T-helper 17 cell (primary cell): ENCODE results near the gene CACNA1C. TPM values are rescaled to one million over a fixed set of nuclear protein-coding genes. Genes with fewer than 3 reads are reported as not detected.

Experiments used
- ATAC-seq: fragments of 150-1000 bp; cut with Tn5 transposase; 2 replicates; pipeline ENCODE4 v1.10.0; 2021; ENCODE audit warnings: mild to moderate bottlenecking, moderate library complexity
- DNase-seq, 3 donors: peaks; one replicate each; pipeline versions ENCODE4 v3.0.0 to v3.0.0-alpha.2; 2020 to 2021
- H3K9me3 ChIP-seq: one replicate; pipeline ENCODE4 v1.7.0; 2013; ENCODE audit warnings: low read length, mild to moderate bottlenecking; ENCODE audit not compliant: control insufficient read depth, poor library complexity, severe bottlenecking
- H3K27ac Mint-ChIP-seq: one replicate; pipeline ENCODE4 v1.8.0; 2022; ENCODE audit warnings: mild to moderate bottlenecking, moderate library complexity, mixed read lengths
- H3K27me3 Mint-ChIP-seq: one replicate; pipeline ENCODE4 v1.8.0; 2022; ENCODE audit warnings: mixed read lengths
- H3K36me3 Mint-ChIP-seq: one replicate; pipeline ENCODE4 v1.8.0; 2022; ENCODE audit warnings: low read depth, mixed read lengths
- H3K4me1 Mint-ChIP-seq: one replicate; pipeline ENCODE4 v1.8.0; 2022; ENCODE audit warnings: mild to moderate bottlenecking, mixed read lengths
- H3K4me3 Mint-ChIP-seq: one replicate; pipeline ENCODE4 v1.8.0; 2022; ENCODE audit warnings: mild to moderate bottlenecking, moderate library complexity, mixed read lengths
- total RNA-seq, 4 donors: library from RNA in 2 of 4; stranded (reverse) in 2 of 4; gene quantifications; one replicate each; pipeline ENCODE4 v1.2.3 and lab custom pipeline; 2022 to 2026

The CACNA1C gene
- total RNA-seq, 2 donors from 2014 or later: 0.02 to 0.18 TPM

DNA sequence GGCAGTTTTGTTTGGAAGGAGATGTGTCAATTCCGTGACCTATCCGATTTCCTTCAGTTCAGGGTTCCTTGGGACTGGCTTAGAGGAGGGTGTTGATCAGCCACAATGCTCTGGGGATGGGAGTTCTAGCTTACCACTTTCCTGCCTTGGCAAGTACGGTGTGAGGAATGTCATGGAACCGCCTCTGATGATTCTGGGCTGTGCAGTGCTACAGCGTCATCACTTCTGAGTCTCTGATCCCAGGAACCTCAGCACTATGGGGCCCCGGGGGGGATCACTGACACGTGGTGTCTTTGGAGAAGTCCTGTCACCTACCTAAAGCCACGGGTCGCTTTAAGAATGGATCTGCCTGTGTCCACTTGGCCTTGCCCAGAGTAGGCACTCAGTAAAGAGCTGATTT, 470.5 kb downstream of the CACNA1C start:
- no peaks in the 10 kb centered on the region for H3K9me3 ChIP-seq
- H3K4me3 Mint-ChIP-seq: no peak overlapping the region
- no peak overlapping the region for H3K27ac Mint-ChIP-seq
- H3K36me3 Mint-ChIP-seq: no peaks in the 10 kb centered on the region
- ATAC-seq (no peak), DNase-seq (no peak)
- peaks cover 1% of the 10 kb centered on the region for H3K4me1 Mint-ChIP-seq
- peaks cover 17% of the 10 kb centered on the region for H3K27me3 Mint-ChIP-seq

DNA sequence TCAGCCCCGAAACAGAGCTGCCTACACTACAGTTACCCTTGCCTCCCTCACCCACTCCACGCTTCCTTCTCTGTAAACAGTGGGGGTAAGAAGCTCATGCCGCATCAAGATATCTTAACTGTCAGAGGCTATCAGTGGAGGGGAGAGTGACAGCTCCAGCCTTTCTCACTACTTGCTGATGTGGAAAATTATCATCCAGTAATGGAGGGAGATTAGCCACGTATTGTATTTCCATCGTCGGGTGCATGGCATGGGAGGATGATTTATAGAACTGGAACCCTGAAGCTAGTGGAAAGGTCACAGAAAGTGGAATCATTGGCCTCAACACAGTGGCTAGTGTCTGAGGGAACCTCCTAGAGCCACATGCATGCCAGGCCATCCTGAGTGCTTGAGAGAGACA, 471.1 kb downstream of the CACNA1C start:
- DNase-seq (no peak), ATAC-seq (no peak)
- H3K27ac Mint-ChIP-seq: no peak overlapping the region
- no peaks in the 10 kb centered on the region for H3K9me3 ChIP-seq
- H3K36me3 Mint-ChIP-seq: no peaks in the 10 kb centered on the region
- H3K4me3 Mint-ChIP-seq: no peak overlapping the region
- H3K4me1 Mint-ChIP-seq: peaks cover 3% of the 10 kb centered on the region
- peaks cover 21% of the 10 kb centered on the region for H3K27me3 Mint-ChIP-seq

DNA sequence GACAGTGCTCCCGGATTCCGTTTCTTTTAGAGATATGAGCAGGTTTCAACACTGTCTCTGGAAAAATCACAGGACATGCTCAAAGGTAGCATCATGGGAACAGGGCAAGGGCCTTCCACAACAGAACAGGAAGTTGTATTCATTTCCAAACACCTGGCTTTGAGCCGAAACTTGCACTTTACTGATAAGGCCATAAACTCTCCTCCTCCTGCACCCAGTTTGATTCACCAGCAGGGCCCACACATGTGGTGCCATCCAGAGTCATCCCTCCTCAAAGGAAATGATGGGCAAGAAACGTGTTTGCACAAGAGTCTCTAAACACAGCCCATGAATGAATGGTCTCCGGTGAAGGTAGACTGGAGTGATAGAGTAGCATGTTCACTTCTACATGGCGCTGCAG, 473.6 kb downstream of the CACNA1C start:
- Mint-ChIP-seq H3K36me3 (no peaks in the 10 kb centered on the region), H3K27me3 (peaks cover 21% of the 10 kb centered on the region), H3K4me1 (peaks cover 3% of the 10 kb centered on the region), H3K4me3 (no peak overlapping the region), H3K27ac (no peak overlapping the region)
- H3K9me3 ChIP-seq: no peaks in the 10 kb centered on the region
- DNase-seq: no peak
- no peak for ATAC-seq

DNA sequence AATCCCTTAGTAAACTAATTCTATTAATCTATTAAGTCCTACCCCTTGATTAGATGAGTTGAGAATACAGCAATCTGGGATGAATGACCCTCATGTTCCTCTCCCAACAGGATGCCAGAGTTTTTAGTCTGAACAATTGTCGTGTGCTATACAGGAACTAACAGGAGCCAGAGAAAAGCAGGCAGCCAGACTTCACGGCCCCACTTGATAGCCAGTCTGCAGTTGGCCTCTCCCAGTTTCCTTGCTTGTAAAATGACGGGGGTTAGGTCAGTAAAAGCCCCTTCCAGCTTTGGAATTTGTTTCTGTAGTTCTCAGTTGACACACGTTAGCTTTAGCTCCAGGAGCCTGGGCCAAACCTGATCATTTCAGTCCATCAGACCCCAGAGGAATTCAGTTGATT, 475.2 kb downstream of the CACNA1C start:
- ATAC-seq (no peak), DNase-seq (no peak)
- Mint-ChIP-seq H3K27me3 (peaks cover 37% of the 10 kb centered on the region), H3K4me3 (no peak overlapping the region), H3K4me1 (peaks cover 3% of the 10 kb centered on the region), H3K36me3 (no peaks in the 10 kb centered on the region), H3K27ac (no peak overlapping the region)
- no peaks in the 10 kb centered on the region for H3K9me3 ChIP-seq

DNA sequence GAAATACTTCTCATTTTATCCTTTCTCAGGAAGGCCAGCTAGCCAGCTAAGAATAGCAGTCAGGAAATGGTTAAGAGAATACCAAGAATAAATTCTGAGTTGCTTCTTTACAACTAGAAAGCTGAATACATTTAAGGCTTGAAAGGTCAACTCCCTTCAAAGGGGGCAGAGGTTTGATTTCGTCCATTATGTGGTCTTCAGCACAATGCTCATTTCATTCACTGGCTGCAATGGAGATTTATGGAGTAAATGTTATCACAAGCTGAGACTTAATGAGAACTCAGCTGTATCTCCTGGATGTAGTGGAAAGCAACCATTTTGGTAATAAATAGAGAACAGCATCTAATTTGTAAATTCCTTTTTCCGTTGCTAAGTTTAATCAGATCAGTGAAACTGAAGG, 477.0 kb downstream of the CACNA1C start:
- H3K9me3 ChIP-seq: no peaks in the 10 kb centered on the region
- no peak overlapping the region for H3K4me3 Mint-ChIP-seq
- peaks cover 6% of the 10 kb centered on the region for H3K4me1 Mint-ChIP-seq
- DNase-seq (no peak), ATAC-seq (no peak)
- no peak overlapping the region for H3K27ac Mint-ChIP-seq
- H3K36me3 Mint-ChIP-seq: no peaks in the 10 kb centered on the region
- H3K27me3 Mint-ChIP-seq: peaks cover 34% of the 10 kb centered on the region

DNA sequence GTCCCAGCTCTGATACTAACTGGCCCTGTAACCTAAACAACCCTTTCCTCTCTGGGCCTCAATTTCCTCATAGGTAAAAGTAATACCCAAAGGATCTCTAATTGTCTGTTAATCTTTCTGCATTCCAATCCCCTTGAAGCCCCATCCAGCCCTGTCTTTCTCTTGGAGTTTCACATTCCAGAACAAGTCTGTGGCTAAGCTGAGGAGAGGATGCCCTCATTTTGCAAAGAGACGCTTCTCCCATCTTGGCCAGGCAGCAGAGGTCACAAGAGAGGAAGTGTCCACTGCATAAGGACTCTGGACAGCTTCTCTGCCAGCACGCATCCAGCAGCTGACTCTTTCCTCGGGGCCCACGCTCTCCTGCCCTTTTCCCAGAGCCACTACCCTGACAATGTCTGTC, 478.6 kb downstream of the CACNA1C start:
- Mint-ChIP-seq H3K27ac (no peak overlapping the region), H3K4me3 (no peak overlapping the region), H3K4me1 (peaks cover 6% of the 10 kb centered on the region), H3K36me3 (no peaks in the 10 kb centered on the region), H3K27me3 (peaks cover 33% of the 10 kb centered on the region)
- H3K9me3 ChIP-seq: no peaks in the 10 kb centered on the region
- DNase-seq: no peak
- ATAC-seq: no peak

DNA sequence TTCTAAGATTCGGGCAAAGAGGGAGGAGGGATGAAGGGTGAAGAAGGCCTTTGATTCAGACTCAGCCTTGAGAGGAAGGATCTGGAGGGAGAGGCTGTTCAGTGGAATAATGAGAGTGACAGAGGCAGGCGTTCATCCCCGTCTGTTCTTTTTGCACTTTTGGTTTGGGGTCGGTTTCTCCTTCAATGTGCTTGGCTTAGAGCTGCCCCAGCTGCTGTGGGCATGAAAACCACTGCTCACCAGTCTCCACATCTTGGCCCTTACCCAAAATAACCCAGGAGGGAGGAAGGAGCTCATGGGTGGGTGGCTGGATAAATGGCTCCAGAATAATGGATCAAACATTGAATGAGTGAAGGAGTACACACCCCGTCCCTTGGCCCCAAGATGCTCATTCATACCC, 480.2 kb downstream of the CACNA1C start:
- DNase-seq: no peak
- no peaks in the 10 kb centered on the region for H3K36me3 Mint-ChIP-seq
- H3K4me1 Mint-ChIP-seq: peaks cover 6% of the 10 kb centered on the region
- no peak for ATAC-seq
- peak overlapping the region; percentile 60 for H3K27ac Mint-ChIP-seq
- no peak overlapping the region for H3K4me3 Mint-ChIP-seq
- no peaks in the 10 kb centered on the region for H3K9me3 ChIP-seq
- peaks cover 33% of the 10 kb centered on the region for H3K27me3 Mint-ChIP-seq

DNA sequence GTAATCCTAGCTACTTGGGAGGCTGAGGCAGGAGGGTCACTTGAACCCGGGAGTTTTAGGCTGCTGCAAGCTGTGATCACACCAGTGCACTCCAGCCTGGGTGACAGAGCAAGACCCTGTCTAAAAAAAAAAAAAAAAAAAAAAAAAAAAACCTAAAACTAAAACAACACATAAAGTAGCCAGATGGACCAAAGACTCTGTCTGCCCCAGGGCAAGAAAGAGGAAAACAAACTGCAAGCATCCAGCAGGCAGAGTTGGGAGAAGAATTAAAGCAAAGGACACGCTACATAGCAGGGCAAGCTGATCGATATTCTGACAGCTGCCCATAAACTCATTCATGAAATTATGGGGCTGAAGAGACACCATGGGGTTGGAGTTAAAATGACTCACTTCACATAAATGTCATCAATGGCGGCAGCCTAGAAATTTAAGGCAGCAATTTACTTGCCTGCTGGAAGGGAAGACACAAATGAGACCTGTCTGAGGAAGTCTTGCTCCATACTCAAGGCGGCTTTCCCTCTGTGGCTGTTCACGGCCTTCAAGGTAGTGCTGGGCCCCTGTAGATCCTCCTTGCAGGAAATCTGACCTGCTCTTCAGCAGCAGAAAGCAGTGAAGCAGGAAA, 482.9 kb downstream of the CACNA1C start:
- ATAC-seq (no peak), DNase-seq (no peak)
- Mint-ChIP-seq H3K27ac (no peak overlapping the region), H3K36me3 (no peaks in the 10 kb centered on the region), H3K27me3 (peaks cover 26% of the 10 kb centered on the region), H3K4me3 (no peak overlapping the region), H3K4me1 (peaks cover 3% of the 10 kb centered on the region)
- H3K9me3 ChIP-seq: no peaks in the 10 kb centered on the region

DNA sequence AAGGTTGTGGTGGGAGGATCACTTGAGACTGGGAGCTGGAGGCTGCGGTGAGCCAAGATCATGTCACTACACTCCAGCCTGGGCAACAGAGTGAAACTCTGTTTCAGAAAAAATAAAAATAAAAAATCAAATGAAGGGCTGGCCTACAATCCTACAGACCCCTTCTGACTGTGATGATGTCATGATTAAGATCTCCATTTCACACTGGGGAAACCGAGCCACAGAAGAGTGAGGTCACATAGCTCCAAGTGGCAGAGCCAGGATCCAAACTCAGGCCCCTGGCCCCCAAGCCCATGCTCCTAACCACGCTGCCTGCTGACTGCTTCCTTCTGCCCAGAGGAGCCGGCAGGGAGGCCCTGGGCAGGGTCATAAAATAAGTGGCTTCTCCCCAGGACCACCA, 483.9 kb downstream of the CACNA1C start:
- H3K36me3 Mint-ChIP-seq: no peaks in the 10 kb centered on the region
- H3K4me1 Mint-ChIP-seq: peaks cover 3% of the 10 kb centered on the region
- DNase-seq (no peak), ATAC-seq (no peak)
- no peak overlapping the region for H3K27ac Mint-ChIP-seq
- peaks cover 30% of the 10 kb centered on the region for H3K27me3 Mint-ChIP-seq
- no peak overlapping the region for H3K4me3 Mint-ChIP-seq
- no peaks in the 10 kb centered on the region for H3K9me3 ChIP-seq

DNA sequence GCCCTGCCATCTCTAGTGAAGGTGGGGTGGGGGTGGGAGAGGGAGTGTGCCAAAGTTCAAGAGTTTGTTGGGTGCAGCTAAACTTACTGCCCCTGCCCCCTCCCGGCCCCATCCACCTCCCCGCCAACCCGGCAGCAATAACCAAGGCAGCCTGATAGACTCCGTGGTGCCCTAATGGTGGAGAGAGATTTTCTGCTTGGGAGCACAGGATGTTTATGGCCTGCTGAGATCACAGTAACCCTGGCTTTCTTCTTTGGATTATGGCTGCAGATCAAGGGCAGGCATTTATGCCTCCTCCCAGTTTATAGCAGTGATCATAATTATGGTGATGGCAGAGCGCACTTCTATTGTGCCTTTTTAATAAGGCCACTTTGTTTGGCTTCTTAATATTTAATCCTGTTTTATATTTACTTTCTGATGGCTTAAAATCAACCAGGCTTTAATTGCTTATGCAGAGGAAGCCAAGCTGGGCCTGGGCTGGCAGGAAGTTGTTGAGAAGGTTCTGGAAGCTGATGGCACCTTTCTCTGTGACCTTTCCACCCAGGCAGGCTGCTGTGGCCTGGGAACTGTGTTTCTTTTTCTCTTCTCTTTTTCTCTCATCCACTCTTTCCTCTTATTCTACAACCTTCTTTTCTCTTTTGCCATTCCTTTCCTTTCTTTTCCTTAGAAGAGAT, 485.2 kb downstream of the CACNA1C start:
- H3K9me3 ChIP-seq: no peaks in the 10 kb centered on the region
- DNase-seq (no peak), ATAC-seq (no peak)
- no peaks in the 10 kb centered on the region for H3K36me3 Mint-ChIP-seq
- no peak overlapping the region for H3K27ac Mint-ChIP-seq
- H3K27me3 Mint-ChIP-seq: peaks cover 22% of the 10 kb centered on the region
- no peak overlapping the region for H3K4me3 Mint-ChIP-seq
- peaks cover 3% of the 10 kb centered on the region for H3K4me1 Mint-ChIP-seq

DNA sequence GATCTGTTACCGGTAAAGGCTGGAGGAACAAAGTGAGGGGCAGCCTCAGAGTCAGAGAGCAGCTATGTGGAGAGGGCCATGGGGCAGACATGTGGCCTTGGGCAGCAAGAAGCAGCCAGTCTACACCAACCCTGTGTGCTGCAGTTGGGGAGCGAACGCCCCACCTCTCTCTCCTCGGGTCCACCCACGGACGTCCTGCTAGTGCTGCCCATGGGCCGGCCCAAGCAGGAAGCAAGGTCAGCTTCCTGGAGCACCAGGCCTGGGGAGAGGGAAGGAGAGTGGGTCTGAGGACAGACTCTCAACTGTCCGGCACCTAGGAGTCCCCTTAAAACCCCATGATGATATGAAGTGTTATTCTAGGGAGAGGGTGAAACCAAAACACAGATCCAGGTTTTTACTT, 487.2 kb downstream of the CACNA1C start:
- DNase-seq (no peak), ATAC-seq (no peak)
- no peak overlapping the region for H3K4me3 Mint-ChIP-seq
- H3K4me1 Mint-ChIP-seq: no peaks in the 10 kb centered on the region
- H3K9me3 ChIP-seq: no peaks in the 10 kb centered on the region
- no peaks in the 10 kb centered on the region for H3K36me3 Mint-ChIP-seq
- peak overlapping the region; percentile 27 for H3K27ac Mint-ChIP-seq
- H3K27me3 Mint-ChIP-seq: peaks cover 11% of the 10 kb centered on the region

DNA sequence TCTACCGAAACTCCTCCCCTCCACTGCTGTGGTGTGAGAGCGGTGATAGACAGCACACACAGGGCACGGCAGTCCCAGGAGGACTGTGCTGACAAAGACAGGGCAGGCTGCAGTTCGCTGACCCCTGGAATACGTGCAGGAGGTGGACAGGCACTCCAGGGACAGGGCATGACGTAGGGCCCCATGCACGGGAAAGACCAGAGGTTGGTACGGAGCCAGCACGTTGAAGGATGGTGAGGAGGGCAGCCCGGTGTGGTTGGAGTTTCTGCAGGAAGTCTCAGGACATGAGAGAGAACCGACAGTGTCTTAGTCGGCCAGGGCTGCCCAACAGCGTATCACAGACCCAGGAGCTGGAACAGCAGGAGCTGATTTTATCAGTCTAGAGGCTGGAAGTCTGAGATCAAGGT, 487.8 kb downstream of the CACNA1C start:
- Mint-ChIP-seq H3K27ac (peak overlapping the region; percentile 27), H3K36me3 (no peaks in the 10 kb centered on the region), H3K27me3 (peaks cover 11% of the 10 kb centered on the region), H3K4me1 (no peaks in the 10 kb centered on the region), H3K4me3 (no peak overlapping the region)
- no peaks in the 10 kb centered on the region for H3K9me3 ChIP-seq
- no peak for ATAC-seq
- DNase-seq: no peak

DNA sequence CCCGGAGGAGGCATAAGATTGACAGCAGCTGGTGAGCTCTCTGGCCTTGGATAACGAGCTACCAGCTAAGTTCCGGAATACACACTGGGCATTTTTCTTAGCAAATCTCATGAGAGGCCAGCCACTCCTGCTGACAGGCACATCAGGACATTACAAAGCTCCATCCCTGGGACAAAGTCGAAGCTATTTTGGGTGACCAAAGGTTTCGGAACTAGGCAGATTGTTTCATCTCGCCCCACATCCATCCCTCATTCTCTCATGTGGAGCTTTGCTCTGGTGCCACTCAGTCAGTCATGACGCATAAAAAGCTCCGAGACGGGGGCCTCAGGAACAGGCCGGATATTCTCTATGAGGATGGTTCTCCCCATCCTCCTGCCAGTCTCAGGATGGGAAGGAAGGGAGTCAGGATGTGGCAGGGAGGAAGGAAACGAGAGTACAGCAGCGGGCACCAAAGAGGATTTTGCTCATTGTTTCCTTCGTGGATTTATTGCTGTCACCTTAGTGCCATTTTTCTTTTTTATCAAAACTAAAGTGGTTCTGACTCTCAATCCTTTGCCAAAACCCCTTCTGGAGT, 488.9 kb downstream of the CACNA1C start:
- no peaks in the 10 kb centered on the region for H3K36me3 Mint-ChIP-seq

DNA sequence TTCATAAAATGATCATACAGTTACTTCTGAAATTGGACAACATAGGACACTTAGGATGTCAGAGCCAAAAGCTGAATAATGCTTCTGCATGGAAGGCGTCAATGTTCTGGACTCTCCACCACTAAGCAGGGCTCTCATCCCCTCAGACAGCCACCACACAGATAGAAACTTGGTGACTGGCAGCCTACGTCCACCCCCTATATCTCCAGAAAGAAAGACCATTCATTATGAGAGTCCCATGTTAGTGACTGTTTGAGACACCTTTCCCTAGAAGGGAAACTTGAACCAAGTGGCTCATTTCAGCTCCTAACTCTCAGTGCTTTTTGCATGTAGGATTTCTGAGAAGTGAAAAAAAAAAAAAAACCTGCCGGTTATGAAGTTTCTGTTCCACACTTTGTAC, 491.0 kb downstream of the CACNA1C start:
- Mint-ChIP-seq H3K27ac (no peak overlapping the region), H3K27me3 (peaks cover 11% of the 10 kb centered on the region), H3K4me3 (no peak overlapping the region), H3K4me1 (no peaks in the 10 kb centered on the region), H3K36me3 (no peaks in the 10 kb centered on the region)
- DNase-seq: no peak
- ATAC-seq: no peak
- no peaks in the 10 kb centered on the region for H3K9me3 ChIP-seq

More for the DNA sequence above, 488.9 kb downstream of the CACNA1C start:
- peaks cover 11% of the 10 kb centered on the region for H3K27me3 Mint-ChIP-seq
- H3K4me1 Mint-ChIP-seq: no peaks in the 10 kb centered on the region
- no peak overlapping the region for H3K4me3 Mint-ChIP-seq
- H3K27ac Mint-ChIP-seq: no peak overlapping the region
- ATAC-seq (no peak), DNase-seq (no peak)
- H3K9me3 ChIP-seq: no peaks in the 10 kb centered on the region
